Activated naive CD4-positive, alpha-beta T cell treated with anti-CD3 and anti-CD28 coated beads for 36 hours (primary cell): Measurements from ENCODE around the gene PRLH. TPM values are rescaled to one million over a fixed set of nuclear protein-coding genes. Genes with fewer than 3 reads are reported as not detected.

ENCODE experiments used
- CTCF ChIA-PET: fragments of 350-600 bp; sonication (Branson Sonifier 250); formaldehyde crosslinking; loops from one replicate; lab custom pipeline; 2021; ENCODE audit warnings: antibody characterized with exemption; lab: Charles Lee
- DNase-seq: peaks from one replicate; pipeline ENCODE4 v3.0.0-alpha.2; 2020
- H3K27ac Mint-ChIP-seq: one replicate; pipeline ENCODE4 v1.8.0; 2021; ENCODE audit warnings: mild to moderate bottlenecking, mixed read lengths
- H3K27me3 Mint-ChIP-seq: one replicate; pipeline ENCODE4 v1.8.0; 2021; ENCODE audit warnings: low read depth, mixed read lengths
- H3K36me3 Mint-ChIP-seq: one replicate; pipeline ENCODE4 v1.8.0; 2021; ENCODE audit warnings: low read depth, mixed read lengths
- H3K4me1 Mint-ChIP-seq: one replicate; pipeline ENCODE4 v1.8.0; 2021; ENCODE audit warnings: low read depth, mixed read lengths
- H3K4me3 Mint-ChIP-seq: one replicate; pipeline ENCODE4 v1.8.0; 2021; ENCODE audit warnings: mild to moderate bottlenecking, moderate library complexity, mixed read lengths
- H3K9me3 Mint-ChIP-seq: one replicate; pipeline ENCODE4 v1.8.0; 2021; ENCODE audit warnings: mixed read lengths
- intact Hi-C: fragments of 100-400 bp; cut with micrococcal nuclease; formaldehyde crosslinking; loops from one replicate; pipeline ENCODE4 v1.15.1; 2023
- total RNA-seq, 2 experiments: library from RNA; stranded (reverse); gene quantifications; one replicate each; pipeline ENCODE4 v1.2.3, GENCODE V29; 2021

The PRLH gene
- total RNA-seq, 2 experiments from 2014 or later: not detected

DNA sequence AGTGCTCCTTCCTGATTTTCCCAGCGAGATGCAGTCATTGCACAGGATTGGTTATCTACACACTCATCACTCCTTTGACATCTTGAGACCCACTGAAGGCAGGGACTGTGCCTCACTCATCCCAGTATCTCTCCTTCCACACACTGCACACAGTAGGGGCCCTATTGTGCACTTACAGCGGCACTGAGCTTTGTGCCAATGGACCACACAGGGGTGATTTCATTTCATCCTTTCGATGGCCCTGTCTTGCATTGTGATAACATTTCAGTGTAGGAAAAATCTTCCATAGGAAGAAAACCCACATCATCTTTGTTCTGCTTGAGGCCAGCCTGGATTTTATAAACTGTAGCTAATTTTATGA is 50.0 kb downstream of the PRLH start:
- DNase-seq: no peak
- Mint-ChIP-seq H3K27ac (no peak overlapping the region), H3K4me3 (no peak overlapping the region), H3K4me1 (peaks cover 30% of the 10 kb centered on the region), H3K27me3 (no peaks in the 10 kb centered on the region), H3K36me3 (no peaks in the 10 kb centered on the region), H3K9me3 (no peaks in the 10 kb centered on the region)
- intact Hi-C loops: no loop called here
- CTCF ChIA-PET: interaction anchor here (1.1 to 1.2 kb wide), 2 partner anchors 35 to 44 kb away, joined by 3 to 4 read pairs; no protein-coding TSS in a partner anchor

Other genes starting within 250 kb of the PRLH start
- 1 to 10 TPM; 2.5 to 3.0 TPM for gene COL6A3, start 152.4 kb upstream of the PRLH start, total RNA-seq
- gene MLPH, start 79.3 kb upstream of the PRLH start, total RNA-seq: not detected
- gene RAB17, start 24.2 kb downstream of the PRLH start, total RNA-seq: not detected
- 100 to 1,000 TPM; 154 to 155 TPM for gene LRRFIP1, start 61.0 kb downstream of the PRLH start, total RNA-seq
- gene RBM44, start 232.2 kb downstream of the PRLH start, total RNA-seq: under 1 TPM; 0.52 to 0.84 TPM